ENCODE measurements around the gene KCNQ1.

DNA sequence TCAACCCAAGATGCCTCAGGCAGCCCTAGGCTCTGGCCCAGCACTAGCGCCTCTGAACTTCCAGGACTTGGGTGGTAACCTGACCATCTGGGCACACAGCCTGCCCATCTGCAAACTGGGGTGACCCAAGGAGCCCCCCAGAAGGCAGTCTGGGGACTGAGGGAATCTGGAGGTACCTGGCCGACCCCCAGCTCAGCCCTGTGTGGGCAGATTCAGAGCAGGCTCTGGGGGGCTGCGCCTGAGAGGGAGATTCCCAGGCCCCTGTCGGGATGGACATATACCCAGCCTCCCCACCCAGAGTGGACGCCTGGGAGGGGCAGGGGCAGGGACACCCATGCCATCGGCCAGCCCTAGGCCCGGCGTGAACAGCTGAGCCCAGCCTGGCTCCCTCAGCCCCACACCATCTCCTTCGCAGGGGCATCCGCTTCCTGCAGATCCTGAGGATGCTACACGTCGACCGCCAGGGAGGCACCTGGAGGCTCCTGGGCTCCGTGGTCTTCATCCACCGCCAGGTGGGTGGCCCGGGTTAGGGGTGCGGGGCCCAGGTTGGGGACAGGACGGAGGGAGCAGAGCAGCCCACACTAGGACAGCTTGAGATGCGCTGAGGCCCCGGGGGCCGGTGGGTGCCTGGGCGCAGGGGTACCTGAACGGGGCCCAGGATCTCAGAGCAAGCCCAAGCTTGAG is 126.9 kb downstream of the KCNQ1 start:
- TF ChIP-seq POLR2A (IDR thresholded peaks at IDR 0.05; ENCODE audit: low read length) (no peak), GATA1 (IDR thresholded peaks at IDR 0.05; ENCODE audit: low read depth, low read length) (no peak)
